Measurements from ENCODE around the gene ROBO1.
A peak's percentile ranks its signal among the peaks of the same experiment; 100 is the strongest.
"Not testable (repeated sequence)": the region's sequence is repeated elsewhere in the genome, so short reads cannot be mapped to it uniquely, and the experiment has no call there.

The ROBO1 gene

DNA sequence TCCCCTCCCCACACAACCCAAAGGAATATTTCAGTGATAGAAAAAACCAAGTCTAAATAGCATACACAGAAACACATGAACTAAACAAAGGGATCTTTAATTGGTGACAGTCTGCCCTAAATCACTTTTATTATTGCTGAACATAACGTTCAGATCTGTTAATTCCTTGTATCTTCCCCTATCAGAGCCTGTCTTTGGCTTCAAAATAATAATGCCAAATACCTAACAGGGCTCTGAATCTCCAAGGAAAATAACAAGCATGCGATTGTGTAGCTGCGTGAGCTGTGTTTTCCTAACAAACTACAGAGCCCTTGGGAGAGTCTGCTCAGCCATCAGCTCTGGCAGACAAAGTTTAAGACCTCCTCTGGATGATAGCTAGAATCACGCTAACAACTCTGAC is 1010.1 kb downstream of the ROBO1 start:
- no peak for DNase-seq

DNA sequence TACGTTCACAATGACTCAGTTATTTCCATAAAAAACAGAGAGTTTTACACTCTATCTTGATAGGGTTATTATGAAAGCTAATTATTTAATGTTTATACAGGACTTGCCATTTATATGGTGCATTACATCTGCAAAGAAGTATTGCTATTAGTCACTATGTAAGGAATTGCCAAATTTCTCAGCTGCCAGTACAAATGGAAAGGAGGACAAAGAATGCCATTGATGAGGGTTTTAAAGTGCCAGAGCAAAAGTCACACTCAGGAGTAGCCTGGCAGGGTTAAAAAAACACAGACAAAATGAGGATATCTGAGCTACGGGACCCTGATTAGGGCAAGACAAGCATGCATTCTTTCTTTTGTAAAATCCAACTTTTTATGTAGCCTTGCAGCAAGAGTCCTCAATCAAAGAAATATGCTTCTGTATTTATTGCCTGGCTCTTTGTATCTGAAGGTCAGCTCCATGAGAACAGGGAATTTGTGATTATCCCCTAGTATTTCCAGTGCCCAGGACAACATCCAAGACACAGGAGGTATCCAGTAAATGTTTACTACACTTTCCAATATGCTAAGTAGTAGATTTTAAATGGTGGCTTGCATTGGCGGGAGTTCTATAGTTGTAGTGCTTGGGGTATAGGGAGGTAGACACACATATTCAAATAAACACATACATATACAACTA is 1013.6 kb downstream of the ROBO1 start:
- no peak for DNase-seq

DNA sequence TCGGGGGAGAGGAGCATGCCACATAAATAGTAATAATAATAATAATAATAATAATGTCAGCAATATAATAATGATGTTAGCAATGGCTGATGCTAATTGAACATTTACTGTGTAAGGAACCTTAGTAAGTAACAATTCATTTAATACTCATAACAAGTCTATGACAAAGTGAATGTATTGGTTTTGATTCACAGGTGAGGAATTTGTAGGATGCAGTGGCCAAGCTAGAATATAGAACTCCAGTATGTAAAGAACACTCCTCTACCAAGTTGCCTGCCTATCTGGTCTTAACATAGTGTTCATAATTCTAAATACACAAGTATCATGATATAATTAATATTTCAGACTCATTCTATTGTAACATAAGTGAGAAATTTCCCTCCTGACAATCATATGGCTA is 1016.5 kb downstream of the ROBO1 start:
- no peak for DNase-seq

DNA sequence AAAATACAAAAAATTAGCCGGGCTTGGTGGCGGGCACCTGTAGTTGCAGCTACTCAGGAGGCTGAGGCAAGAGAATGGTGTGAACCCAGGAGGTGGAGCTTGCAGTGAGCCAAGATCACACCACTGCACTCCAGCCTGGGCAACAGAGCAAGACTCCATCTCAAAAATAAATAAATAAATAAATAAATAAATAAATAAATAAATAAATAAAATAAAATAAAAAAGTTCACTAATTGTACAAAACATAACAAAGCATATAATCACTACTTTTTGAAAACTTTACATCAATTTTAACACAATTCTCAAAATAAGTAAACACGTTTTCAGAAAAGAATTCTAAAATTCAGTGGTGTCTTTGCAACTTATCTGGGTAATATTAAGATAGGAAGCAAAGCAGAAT is 1017.5 kb downstream of the ROBO1 start:
- DNase-seq = not testable (repeated sequence)

DNA sequence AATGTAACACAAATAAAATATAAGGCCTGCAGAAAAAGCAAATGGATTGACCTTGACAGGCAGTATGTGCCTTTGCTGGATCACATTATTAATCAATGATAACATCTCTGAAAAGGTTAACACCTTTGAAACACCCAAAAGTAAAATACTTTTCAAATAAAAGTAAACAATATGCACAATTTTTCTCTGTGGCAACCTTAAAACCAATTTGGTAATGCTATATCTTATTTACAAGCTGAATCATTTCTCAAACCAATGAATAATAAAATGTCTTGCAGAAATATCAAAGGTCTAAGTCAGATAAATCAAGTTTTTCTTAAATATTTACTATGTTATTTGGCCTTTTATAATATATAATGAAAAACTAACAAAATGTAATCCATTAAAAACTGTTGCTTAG is 1018.7 kb downstream of the ROBO1 start:
- DNase-seq = no peak

DNA sequence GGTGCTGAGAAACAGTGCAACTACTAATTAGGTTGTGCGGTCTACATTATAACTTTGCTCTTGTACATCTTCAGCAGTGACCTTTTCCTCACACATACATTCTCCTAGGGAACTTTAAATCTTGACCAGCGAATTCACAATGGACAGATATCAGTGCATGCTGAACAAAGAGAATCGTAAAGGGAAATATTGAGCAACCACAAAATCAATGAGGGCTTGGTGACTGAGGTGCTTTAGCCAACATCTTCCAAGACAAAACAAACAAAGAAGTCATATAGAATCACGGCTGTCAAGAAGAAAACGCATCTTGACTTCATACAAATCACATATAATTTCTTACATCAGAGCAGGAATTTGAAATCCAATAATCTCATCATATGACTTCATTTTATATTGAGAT is 1022.0 kb downstream of the ROBO1 start:
- DNase-seq = no peak

DNA sequence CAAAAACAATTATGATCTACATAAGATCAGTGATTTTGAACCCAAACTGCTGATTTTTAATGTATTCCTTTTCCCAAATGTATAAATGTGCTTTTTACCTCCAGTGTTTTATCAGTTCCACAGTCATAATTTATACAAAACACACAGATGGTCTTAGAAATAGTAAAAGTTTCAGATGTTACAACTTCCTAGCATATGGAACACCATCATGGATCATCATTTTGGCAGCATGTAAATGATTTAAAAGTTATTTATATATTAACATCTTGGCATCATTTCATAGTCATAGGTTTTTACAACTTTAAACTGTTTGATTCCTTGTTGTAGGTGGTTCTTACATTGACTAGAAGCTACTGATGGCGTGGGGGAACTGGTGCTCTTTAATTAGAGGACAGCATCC is 1025.3 kb downstream of the ROBO1 start:
- no peak for DNase-seq

DNA sequence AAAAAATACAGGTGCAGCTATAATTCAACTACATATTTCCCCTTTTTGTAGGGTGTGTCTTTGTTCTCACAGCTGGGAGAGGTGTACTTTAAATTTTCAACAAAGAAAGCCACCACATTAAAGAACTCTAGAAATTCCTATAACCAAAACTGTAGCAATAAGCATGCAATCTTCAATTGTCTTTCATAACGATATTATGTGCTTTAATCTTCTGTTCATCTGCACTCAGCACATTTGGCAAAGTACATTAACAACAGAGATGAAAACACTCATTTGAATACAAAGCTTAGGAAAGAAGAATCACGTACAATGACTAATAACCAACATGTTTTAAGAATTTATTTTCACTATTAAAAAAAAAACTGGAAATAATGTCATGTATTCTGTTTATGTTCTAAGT is 1025.8 kb downstream of the ROBO1 start:
- DNase-seq = no peak

DNA sequence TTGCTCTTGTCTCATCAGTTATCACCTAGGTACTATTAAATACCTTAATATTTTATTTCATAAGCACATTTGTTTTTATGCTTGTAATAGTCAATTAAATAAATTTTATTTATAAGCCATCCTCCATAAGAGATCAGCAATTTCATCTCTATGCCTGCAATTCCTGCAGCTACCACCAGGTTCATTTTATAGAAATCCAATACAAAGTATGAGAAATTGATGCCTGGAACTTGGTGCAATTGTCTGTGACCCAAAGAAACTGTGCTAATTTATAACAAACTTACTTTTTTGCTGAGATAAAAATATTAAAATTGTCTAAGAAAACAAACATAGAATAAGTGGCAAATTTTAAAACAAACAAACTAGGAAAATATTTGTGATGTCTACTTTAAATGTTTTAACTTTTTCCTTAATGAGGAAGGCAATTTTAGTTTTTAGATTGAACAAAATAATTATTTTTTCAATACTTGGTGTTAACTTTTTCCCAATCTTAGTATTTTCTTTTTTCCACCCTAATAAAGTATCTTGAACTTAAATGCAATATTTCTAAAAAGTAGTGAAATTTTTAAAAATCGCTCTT is 1026.6 kb downstream of the ROBO1 start:
- DNase-seq = peak; percentile 39

DNA sequence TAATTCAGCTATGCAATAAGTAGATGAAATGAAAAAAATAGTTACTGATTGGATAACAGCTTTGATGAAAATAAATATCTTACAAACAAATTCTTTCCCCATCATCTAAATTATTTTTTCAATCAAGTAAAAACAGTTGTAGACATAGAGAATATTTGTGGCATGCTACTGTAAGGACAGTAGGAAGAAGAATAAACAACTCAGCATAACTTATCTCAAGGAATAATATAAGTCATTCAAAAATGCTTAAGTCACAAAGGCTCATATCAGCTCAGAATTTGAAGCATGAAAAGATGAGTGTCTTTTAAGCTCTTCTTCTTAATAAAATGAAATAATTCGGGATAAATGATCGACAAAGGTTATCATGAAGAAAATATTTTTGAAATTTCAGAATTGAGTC is 1029.0 kb downstream of the ROBO1 start:
- no peak for DNase-seq

DNA sequence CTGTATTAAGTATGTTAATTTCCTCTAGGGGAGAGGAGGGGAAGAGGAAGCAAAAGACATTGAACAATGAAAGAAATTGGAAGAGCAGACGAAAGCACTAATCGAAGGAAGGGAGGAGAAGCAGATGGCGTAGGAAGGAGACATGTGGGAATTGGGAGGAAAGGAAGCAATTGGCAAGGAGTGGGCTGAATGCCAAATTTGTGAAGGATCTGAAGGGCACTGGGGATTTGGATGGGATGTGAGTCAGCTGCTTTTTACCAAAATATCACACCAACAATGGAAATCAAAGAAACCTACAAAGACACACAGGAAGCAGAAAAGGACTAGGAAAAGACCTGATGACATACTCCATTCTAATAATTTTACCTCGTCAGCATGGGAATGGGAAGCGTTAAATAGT is 1029.8 kb downstream of the ROBO1 start:
- no peak for DNase-seq

DNA sequence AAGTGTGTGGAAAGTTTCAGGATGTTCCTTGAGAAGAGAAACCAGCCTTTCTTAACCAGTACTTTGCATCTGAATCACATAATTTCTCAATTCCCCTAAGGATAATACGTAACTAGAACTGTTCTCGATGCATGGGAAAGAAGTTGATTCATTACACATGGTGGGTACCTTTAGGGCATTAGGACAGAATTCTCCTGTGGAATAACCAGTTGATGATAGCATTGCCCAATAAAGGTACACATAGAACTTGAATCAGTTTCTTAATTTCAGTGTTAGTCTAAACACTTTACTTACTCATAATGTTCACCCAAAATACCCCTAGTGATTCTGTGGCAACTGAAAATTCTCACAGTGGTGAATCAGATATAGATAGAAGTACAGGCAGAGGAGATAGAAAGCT is 1030.9 kb downstream of the ROBO1 start:
- no peak for DNase-seq

DNA sequence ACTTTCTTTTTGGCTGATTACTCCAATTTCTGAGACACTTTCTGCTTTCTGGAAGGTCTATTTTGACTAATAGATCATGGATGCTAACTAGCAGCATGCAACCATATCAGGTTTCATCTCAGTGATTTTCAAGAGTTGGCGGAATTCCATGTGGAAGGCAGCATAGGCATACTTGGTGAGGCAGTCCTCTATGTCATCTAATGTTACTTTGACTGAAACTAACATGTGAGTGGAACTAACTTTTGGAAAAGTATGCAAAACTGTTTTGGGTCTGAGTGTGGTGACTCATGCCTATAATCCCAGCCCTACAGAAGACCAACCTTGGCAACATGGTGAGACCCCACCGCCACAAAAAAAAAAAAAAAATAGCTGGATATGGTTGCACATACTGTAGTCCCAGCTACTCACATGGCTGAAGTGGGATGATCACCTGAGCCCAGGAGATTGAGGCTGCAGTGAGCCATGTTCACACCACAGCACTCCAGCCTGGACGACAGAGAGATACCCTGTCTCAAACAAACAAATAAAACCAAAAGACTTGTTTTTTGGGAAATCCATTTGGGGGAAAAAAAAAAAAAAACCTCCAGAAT is 1033.7 kb downstream of the ROBO1 start:
- DNase-seq = no peak

DNA sequence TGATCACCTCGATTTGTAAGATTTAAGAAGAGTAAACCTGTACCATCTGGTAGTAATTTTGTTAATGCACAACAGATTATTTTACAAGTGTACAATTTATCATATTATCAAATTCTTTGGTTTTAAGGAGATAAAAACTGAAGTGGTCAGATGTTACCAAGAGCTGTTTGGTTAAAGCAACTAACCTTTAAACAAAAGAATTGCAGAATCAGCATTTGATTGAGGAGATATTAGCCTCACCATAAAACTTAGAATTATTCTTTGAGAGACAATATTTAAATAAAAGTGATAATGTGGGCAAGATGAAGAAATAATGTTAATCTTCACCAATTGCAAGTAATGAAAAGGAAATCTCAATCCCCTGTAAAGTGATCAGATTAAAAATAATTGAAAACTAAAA is 1034.9 kb downstream of the ROBO1 start:
- DNase-seq = no peak

DNA sequence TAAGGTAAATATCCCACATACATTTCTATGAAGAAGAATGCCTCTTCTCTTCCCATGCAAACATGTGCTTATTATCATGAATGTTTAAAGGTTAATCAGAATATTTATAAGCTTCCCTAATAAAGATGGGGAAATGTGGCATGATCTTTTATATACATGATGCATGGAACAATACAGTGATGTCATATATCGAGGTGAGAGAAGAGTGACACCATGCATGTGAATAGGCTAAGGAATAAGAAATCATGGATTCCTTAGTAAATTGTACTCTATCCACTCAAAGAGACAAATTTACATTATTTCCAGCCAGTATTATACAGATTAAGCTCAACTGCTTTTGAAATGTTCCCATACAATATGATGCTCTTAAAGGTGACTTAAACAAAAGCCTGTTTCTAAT is 1035.3 kb downstream of the ROBO1 start:
- DNase-seq = no peak

DNA sequence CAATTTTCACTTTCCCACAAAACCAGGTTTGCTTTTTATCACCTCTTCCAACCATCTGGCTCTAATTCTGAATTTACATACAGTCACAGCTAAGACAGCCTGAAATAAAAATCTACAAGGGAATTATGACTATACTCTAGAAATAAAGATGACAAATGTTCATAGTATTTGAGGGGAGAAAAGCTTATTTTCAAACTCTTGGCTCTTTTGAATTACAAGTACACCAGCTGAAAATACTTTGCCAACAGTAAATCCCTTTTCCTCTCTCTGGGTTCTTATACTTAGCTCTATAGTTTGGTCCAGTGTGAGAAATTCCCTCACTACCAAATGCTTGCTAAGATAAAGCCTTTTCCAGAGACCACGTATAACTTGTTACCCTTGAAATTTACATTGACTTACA is 1037.9 kb downstream of the ROBO1 start:
- DNase-seq = no peak

DNA sequence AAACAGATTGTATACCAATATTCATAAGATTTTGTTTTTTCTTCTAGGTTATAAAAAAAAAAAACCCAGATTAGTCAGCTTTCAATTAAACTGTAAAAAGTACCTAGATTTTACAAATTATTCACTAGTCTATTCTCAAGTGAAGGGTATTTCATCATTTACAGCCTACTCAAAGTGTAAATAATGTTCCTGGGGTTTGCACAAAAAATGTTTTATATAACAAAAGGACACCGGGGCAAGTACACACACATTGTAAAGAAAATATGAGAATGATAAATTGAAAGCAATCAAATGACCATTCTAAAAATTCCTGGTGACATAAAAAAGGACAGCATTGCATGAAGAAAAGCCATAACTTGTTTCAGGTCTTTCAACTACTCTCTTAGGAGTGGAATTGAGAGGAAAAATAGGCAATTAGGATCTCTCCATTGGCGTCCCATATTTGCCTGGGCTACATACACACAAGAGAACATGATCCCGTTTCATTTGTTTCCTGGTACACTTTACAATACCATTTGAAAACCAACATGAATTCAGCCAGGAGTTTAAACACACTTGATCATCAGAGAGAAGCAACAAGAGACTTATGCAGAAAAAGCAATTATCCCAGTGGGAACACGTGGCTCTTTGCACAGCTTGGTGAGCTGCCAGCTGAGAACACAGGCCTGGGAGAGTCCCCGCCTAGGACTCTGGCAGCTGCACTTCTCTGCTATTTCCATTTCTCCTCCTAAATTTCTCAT is 1039.2 kb downstream of the ROBO1 start:
- no peak for DNase-seq

DNA sequence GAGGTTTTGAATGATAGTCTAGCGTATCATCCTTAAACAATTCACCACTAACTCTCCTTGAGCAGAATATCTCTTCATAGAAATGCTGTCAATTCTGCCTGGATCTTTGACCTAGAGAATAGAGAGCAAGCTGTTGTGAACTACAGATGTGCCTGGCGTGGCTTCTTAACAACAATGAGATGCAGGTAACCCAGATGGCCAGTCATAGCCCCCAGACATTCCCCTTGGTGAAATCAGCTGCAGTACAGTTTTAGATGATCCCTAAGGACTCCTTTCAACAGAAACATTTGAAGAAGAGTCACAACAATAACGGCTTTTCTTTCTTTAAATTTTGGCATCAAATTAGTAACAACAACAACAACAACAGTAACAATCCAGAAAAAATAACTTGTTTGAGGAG is 1041.3 kb downstream of the ROBO1 start:
- no peak for DNase-seq

DNA sequence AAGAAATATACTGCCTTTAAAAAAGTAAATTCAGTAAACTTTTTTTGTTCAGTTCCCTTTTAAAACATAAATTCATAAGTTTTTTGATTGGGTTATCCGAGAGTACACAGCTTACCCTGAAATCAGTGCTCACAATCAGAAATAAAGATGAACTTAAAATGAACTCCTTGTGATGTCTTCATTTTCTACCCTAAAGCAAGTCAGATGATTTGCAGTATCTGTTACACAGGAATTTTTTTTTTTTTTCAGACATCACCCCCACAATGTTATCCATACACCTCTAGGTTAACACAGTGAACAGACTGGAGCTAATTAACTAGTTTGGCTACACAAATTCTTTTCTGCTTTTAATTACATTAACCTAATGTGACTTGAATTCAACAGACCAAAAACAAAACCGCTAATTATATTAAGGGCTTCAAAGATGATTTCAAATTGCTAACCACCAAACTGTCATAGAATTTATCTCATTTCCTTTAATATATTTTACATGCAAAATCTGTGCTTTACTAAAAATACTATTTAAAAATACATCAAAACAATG is 1042.0 kb downstream of the ROBO1 start:
- DNase-seq = no peak

DNA sequence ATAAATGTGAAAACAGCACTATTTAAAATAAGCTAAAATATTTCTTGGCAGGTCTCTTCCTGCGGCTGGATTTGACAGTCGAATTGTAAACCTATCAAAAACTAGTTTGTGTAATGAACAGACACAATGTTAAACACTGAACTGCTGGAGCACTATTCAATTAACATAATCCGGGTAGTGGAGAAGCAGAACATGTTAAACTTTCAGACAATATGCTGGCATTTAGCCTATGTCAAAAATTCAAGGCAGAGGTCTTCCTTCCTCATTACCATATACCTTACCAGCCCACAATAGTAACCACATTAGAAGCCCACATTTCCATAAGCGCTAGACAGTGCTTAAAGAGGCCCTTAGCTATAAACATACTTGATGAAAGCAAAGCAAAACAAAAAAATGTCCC is 1042.9 kb downstream of the ROBO1 start:
- no peak for DNase-seq

DNA sequence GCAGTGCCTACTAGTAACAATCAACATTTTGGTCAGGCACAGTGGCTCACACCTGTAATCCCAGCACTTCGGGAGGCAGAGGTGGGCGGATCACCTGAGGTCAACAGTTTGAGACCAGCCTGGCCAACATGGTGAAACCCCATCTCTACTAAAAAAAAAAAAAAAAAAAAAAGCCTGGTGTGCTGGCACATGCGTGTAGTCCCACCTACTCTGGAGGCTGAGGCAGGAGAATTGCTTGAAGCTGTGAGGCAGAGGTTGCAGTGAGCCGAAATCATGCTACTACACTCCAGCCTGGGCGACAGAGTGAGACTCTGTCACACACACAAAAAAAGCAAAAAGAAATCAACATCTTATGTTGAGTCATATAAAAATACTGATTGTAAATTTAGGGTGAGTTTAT is 1043.4 kb downstream of the ROBO1 start:
- DNase-seq = not testable (repeated sequence)

DNA sequence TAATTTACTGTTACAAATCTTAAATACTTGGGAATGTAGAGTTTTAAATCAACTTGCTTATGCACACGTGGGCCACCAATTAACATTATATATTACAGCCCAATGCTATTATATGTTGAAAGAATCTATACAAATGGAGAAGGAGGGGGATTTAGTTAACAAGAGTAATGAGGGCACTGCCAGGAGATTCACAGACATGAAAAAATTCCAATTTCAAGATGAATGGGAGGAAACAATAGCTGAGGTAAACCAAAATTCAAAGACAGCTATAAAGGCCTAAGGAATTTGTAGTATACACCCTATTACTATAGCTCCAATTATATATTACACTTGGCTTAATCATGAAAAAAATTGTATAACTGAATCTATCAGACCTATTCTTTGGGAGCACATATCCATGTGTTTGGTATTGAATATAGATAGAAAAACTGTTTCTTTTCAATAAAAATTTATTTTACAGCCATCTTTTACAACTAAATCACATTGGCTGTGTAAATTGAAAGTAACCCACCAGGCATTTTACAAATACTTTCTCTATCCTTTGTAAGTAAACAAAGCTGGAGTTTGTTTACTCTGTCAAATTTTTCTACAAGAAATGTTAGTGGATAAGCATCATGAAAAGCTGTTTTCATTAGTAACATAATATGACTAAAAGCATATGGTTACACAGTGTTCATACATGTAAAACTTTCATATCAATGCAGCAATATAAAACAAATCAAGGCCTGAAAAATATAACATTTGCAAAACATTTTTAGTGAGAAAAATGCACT is 1045.8 kb downstream of the ROBO1 start:
- DNase-seq = no peak

DNA sequence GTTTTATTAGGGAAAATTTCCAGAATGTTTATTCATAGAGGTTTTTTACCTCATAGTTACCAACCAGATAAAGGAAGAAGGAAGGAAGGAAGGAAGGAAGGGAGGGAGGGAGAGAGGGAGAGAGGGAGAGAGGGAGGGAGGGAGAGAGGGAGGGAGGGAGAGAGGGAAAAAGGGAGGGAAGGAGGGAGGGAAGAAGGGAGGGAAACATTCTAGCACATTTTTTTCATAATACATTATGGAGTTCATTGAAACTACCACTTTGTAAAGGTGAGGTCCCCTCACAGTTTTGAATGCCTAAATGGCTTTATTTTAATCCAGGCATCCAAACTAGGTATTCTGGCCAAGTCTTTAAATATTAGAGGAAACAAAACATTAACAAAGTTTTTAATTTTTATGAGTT is 1049.1 kb downstream of the ROBO1 start:
- DNase-seq = no peak

Data from hematopoietic multipotent progenitor cell treated with erythropoietin and hydrocortisone succinate and interleukin-3 and kit ligand, for 6 days (in vitro differentiated cells).